ENCODE data around the gene MAK. TPM values are rescaled to one million over a fixed set of nuclear protein-coding genes. Genes with fewer than 3 reads are reported as not detected.
"Not testable (repeated sequence)": the region's sequence is repeated elsewhere in the genome, so short reads cannot be mapped to it uniquely, and the experiment has no call there.

The MAK gene
- total and polyA plus RNA-seq, 2 experiments from 2014 or later, result 0.05 TPM; not detected in 1

DNA sequence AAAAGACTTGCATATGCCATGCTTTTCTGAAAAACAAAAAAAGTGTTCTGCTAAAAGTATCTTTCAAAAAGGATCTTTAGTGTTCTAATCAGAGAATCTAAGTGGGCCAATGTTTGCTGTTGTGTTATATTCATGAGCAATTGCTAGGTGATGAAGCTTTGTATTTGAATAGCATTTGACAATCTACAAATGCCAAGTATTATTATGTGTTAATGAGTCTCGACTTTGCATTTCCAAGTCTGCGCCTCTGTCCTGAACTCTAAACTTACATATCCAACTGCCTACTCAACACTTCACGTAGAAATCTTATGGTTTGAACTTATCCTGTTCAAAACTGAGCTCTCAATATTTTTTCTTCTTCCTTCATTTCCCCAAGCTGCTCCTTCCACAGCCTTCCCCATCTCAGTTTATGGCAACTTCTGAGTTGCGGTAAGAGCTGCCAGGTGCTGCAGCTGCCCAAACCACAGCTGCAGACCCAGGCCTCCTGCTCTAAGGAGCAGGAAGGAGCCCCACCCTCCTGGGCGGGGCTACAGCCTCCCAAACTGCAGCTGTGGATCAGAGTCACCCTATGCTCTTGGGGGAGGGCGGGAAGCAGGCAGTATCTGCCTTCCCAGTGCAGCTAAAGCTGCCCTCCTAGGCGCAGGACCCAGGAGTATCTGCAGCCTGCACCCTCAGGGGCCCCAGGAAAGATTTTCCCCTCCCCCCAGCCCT, 16.7 kb upstream of the MAK start:
- no peak overlapping the region for H3K4me3 ChIP-seq
- no peaks in the 10 kb centered on the region for H4K20me1 ChIP-seq (ENCODE audit: insufficient read depth, poor library complexity, severe bottlenecking)
- H3K79me2 ChIP-seq, result no peaks in the 10 kb centered on the region
- no peaks in the 10 kb centered on the region for H3K9me3 ChIP-seq (ENCODE audit: low read depth)
- no peaks in the 10 kb centered on the region for H3K4me1 ChIP-seq (ENCODE audit: insufficient read depth)
- no peak overlapping the region for H2AFZ ChIP-seq
- no peak overlapping the region for H3K27ac ChIP-seq
- DNase-seq (ENCODE audit: low spot score), result no peak
- H3K27me3 ChIP-seq, result no peaks in the 10 kb centered on the region
- no peaks in the 10 kb centered on the region for H3K36me3 ChIP-seq (replicated peaks; ENCODE audit: insufficient read depth, low read depth)
- H3K4me2 ChIP-seq, result no peak overlapping the region
- no peak for TF ChIP-seq EZH2phosphoT487 (IDR thresholded peaks at IDR 0.05; ENCODE audit: low read depth, severe bottlenecking, unreplicated experiment)
- TF ChIP-seq, protein P1, sequence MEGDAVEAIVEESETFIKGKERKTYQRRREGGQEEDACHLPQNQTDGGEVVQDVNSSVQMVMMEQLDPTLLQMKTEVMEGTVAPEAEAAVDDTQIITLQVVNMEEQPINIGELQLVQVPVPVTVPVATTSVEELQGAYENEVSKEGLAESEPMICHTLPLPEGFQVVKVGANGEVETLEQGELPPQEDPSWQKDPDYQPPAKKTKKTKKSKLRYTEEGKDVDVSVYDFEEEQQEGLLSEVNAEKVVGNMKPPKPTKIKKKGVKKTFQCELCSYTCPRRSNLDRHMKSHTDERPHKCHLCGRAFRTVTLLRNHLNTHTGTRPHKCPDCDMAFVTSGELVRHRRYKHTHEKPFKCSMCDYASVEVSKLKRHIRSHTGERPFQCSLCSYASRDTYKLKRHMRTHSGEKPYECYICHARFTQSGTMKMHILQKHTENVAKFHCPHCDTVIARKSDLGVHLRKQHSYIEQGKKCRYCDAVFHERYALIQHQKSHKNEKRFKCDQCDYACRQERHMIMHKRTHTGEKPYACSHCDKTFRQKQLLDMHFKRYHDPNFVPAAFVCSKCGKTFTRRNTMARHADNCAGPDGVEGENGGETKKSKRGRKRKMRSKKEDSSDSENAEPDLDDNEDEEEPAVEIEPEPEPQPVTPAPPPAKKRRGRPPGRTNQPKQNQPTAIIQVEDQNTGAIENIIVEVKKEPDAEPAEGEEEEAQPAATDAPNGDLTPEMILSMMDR (IDR thresholded peaks at IDR 0.05; ENCODE audit: poor library complexity), result no peak
- no peak for TF ChIP-seq EZH2 (IDR thresholded peaks at IDR 0.05; ENCODE audit: borderline replicate concordance)
- no peaks in the 10 kb centered on the region for H3K9me2 ChIP-seq (replicated peaks; ENCODE audit: insufficient read depth)
- 81% methylated on average over 6 of the region's 7 CpGs for WGBS (ENCODE audit: low lambda C conversion rate, missing lambda C conversion rate)

- H3K9me2 ChIP-seq (replicated peaks; ENCODE audit: insufficient read depth); H3K27me3 ChIP-seq; H3K27ac ChIP-seq; H3K36me3 ChIP-seq (replicated peaks; ENCODE audit: insufficient read depth, low read depth); H3K9me3 ChIP-seq (ENCODE audit: low read depth); H3K4me2 ChIP-seq; H3K4me3 ChIP-seq; DNase-seq (ENCODE audit: low spot score); H3K79me2 ChIP-seq; H3K4me1 ChIP-seq (ENCODE audit: insufficient read depth); H2AFZ ChIP-seq; H4K20me1 ChIP-seq (ENCODE audit: insufficient read depth, poor library complexity, severe bottlenecking): not testable (repeated sequence)
- 85% methylated on average over 6 of the region's 6 CpGs for WGBS (ENCODE audit: low lambda C conversion rate, missing lambda C conversion rate)
These were observed 15.5 kb upstream of the MAK start for GRCh38 chr6:10853849-10854300.

DNA sequence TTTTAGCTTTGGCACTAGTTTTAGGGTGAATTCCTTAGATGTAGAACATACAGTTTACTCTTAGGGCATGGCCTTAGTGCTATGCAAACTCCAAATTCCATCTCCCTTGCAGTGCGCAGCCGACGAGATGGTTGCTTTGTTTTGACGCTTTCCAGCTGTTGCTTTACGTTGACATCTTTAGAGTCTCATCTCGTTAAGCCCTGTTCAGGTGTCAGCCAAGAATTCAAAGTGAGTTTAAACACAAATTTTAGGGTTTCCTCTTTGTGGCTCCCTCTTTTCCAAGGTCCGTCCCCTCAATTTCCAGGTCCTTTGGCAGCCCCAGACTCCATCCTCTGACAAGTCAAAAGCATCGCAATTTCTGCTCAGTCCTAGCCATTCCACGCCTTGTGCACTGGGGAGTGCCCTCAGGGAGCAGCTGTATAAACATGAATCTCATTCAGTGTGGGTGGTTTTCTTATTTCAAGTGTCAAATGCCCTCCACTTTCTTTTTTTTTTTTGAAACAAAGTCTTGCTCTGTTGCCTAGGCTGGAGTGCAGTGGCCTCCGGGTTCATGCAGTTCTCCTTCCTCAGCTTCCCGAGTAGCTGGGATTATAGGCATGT, 14.1 kb upstream of the MAK start:
- TF ChIP-seq EZH2phosphoT487 (IDR thresholded peaks at IDR 0.05; ENCODE audit: low read depth, severe bottlenecking, unreplicated experiment), result no peak
- TF ChIP-seq, protein P1 (IDR thresholded peaks at IDR 0.05; ENCODE audit: poor library complexity), result no peak
- TF ChIP-seq EZH2 (IDR thresholded peaks at IDR 0.05; ENCODE audit: borderline replicate concordance), result no peak
- Histone ChIP-seq H3K79me2 (no peaks in the 10 kb centered on the region), H3K9me2 (replicated peaks; ENCODE audit: insufficient read depth) (no peaks in the 10 kb centered on the region), H4K20me1 (ENCODE audit: insufficient read depth, poor library complexity, severe bottlenecking) (no peaks in the 10 kb centered on the region), H2AFZ (no peak overlapping the region), H3K4me3 (no peak overlapping the region), H3K36me3 (replicated peaks; ENCODE audit: insufficient read depth, low read depth) (no peaks in the 10 kb centered on the region), H3K4me2 (no peak overlapping the region), H3K27me3 (no peaks in the 10 kb centered on the region), H3K4me1 (ENCODE audit: insufficient read depth) (no peaks in the 10 kb centered on the region), H3K27ac (no peak overlapping the region), H3K9me3 (ENCODE audit: low read depth) (no peaks in the 10 kb centered on the region)
- 78% methylated on average over 11 of the region's 11 CpGs for WGBS (ENCODE audit: low lambda C conversion rate, missing lambda C conversion rate)
- no peak for DNase-seq (ENCODE audit: low spot score)

DNA sequence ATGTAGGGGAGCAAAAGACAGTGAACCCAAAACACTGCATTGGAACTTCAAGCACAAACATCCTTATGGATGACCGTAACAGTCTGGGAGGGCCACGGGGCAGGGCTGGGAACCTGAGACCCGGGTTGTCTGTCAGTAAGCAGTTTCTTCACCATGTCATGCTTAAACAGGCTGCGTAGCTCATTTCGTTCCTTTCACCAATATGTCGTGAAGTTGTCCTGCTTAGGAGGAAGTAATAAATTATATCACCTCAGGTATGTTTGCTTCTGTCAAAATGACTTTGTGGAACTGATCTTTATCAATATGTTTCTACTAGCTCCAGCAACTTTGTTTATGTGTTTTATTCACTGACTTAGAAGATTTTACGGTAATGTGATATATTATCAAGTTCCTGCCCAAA, 12.4 kb upstream of the MAK start:
- Histone ChIP-seq H3K27me3 (no peaks in the 10 kb centered on the region), H4K20me1 (ENCODE audit: insufficient read depth, poor library complexity, severe bottlenecking) (no peaks in the 10 kb centered on the region), H3K4me2 (no peak overlapping the region), H3K9me3 (ENCODE audit: low read depth) (no peaks in the 10 kb centered on the region), H3K4me3 (no peak overlapping the region), H3K4me1 (ENCODE audit: insufficient read depth) (no peaks in the 10 kb centered on the region), H3K36me3 (replicated peaks; ENCODE audit: insufficient read depth, low read depth) (no peaks in the 10 kb centered on the region), H3K9me2 (replicated peaks; ENCODE audit: insufficient read depth) (no peaks in the 10 kb centered on the region), H2AFZ (no peak overlapping the region), H3K27ac (no peak overlapping the region), H3K79me2 (no peaks in the 10 kb centered on the region)
- DNase-seq (ENCODE audit: low spot score), result no peak
- WGBS (ENCODE audit: low lambda C conversion rate, missing lambda C conversion rate), result 66% methylated on average over 7 of the region's 7 CpGs
- TF ChIP-seq, protein P1 (IDR thresholded peaks at IDR 0.05; ENCODE audit: poor library complexity), result no peak
